NCI-H446 (cell line): ENCODE measurements around the gene TMPRSS3.

Experiments
- DNase-seq, 2 experiments: peaks; one replicate each; lab custom pipeline; 2025; lab: John Stamatoyannopoulos, UW

Gene TMPRSS3

DNA sequence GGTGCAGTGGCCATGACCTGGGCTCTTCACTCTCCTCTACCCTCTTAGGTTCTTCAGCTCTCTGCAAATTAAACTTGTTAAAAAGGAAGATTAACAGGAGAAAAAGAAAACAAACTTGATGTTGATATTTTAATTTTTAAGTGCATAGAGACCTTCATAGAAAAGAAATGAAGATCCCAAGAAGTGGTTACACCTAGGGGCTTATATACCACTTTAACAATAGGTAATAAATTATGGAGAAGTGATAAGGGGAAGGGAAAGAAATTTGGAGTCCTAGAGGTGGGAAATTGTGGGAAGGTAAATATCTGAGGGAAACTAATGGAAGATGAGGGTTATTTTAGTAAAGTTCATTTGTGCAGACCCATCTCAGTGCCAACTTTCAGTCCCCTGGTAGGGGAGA, 64.2 kb downstream of the TMPRSS3 start:
- DNase-seq, result no peak

DNA sequence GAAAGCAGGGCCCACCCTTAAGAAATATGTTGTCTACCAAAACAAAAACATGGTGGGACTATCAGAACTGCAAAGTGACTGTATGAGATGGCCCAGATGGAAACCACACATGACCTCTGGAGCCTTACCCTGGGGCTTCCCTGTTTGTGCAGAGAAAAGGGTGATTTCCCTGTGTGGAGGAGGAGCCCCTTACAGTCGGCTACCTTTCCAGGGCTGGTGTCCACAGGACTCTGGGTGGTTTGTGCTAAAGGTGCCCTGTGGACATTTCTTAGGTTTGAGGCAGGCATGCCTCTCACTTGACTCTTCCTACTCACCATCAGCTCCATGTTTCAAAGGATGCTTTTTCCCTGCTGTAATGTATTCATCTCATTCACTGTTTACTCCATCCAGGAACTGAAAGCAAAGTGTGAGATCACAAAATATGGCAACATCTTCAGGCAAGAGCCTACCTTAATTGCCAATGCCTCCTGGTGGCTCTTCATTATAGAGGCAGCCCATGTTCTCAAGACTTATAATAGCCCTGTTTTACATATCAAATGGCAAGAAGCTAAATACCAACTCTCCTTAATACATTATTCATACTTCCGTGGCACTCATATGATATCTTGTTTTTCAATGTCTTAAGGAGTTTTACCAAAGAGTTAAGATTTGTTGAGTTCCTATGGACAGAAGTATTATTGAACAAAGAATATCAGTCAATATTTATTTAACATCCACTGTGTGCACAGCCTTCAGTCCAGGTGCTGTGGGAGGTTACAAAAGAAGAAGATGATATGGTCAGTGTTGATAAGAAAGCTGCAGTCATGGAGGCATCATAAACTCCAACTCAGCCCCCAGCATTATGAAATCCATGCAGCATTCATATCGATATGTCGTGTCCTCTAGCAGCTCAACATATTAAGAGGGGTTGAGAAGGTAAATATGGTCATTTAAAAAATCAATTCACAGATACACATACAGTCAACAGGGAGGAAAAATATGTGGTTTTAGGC, 65.2 kb downstream of the TMPRSS3 start:
- no peak for DNase-seq

DNA sequence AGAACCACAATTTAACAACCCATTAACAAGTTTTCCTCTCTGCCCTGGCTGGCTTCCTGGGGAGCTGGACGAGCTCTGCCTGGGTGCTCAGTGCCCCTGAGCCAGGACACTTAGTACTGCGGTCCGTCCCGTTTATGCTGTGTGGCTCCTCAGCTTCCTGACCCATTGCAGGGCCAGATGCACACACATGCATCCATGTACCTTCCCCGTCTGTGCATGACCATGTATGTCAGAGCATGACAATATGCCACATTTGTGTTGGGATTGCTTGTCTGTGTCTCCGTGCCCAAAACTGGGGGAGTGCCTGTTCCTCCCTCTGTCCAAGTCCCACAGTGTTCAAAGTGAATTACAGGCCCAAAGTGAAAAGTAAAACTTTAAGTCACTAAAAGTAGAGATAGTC, 71.0 kb downstream of the TMPRSS3 start:
- no peak for DNase-seq
